HG02943 (cell line): Measurements from ENCODE around the gene PAX3.

Experiments
- ATAC-seq: cut with Tn5 transposase; IDR thresholded peaks from one replicate; pipeline ENCODE4 v1.9.1; 2021; ENCODE audit warnings: mild to moderate bottlenecking, low read depth, moderate library complexity; ENCODE audit not compliant: unreplicated experiment

The PAX3 gene

GRCh38 chr2:222238072-222238471 is 60.7 kb downstream of the PAX3 start:
- no peak for ATAC-seq

- no peak for ATAC-seq
These were observed 66.0 kb downstream of the PAX3 start for GRCh38 chr2:222232839-222233238.

GRCh38 chr2:222232372-222232771 is 66.4 kb downstream of the PAX3 start:
- no peak for ATAC-seq

GRCh38 chr2:222228054-222228453 is 70.7 kb downstream of the PAX3 start:
- no peak for ATAC-seq

- no peak for ATAC-seq
These were observed 80.0 kb downstream of the PAX3 start for GRCh38 chr2:222218786-222219185.

- ATAC-seq, result no peak
These were observed 81.1 kb downstream of the PAX3 start for GRCh38 chr2:222217712-222218111.

- no peak for ATAC-seq
These were observed 83.9 kb downstream of the PAX3 start for GRCh38 chr2:222214885-222215284.

- no peak for ATAC-seq
These were observed 85.7 kb downstream of the PAX3 start for GRCh38 chr2:222213049-222213448.

- ATAC-seq, result no peak
These were observed 86.2 kb downstream of the PAX3 start for GRCh38 chr2:222212571-222212970.

- ATAC-seq, result no peak
These were observed 90.6 kb downstream of the PAX3 start for GRCh38 chr2:222208010-222208690.

- no peak for ATAC-seq
These were observed 93.7 kb downstream of the PAX3 start for GRCh38 chr2:222205136-222205535.

GRCh38 chr2:222203041-222203440 is 95.8 kb downstream of the PAX3 start:
- no peak for ATAC-seq

- ATAC-seq, result no peak
These were observed 102.6 kb downstream of the PAX3 start for GRCh38 chr2:222196159-222196558.

GRCh38 chr2:222194669-222195068 is 104.1 kb downstream of the PAX3 start:
- no peak for ATAC-seq

- ATAC-seq, result no peak
These were observed 105.3 kb downstream of the PAX3 start for GRCh38 chr2:222193328-222193983.

GRCh38 chr2:222180619-222181018 is 118.2 kb downstream of the PAX3 start:
- no peak for ATAC-seq

- no peak for ATAC-seq
These were observed 119.2 kb downstream of the PAX3 start for GRCh38 chr2:222179592-222179991.

- no peak for ATAC-seq
These were observed 120.3 kb downstream of the PAX3 start for GRCh38 chr2:222178450-222178849.

- ATAC-seq, result no peak
These were observed 121.9 kb downstream of the PAX3 start for GRCh38 chr2:222176890-222177289.

GRCh38 chr2:222174450-222174849 is 124.3 kb downstream of the PAX3 start:
- ATAC-seq, result no peak

- no peak for ATAC-seq
These were observed 129.5 kb downstream of the PAX3 start for GRCh38 chr2:222169346-222169745.

- ATAC-seq, result no peak
These were observed 131.0 kb downstream of the PAX3 start for GRCh38 chr2:222167762-222168161.
